Uterus (tissue), 2 donors: ENCODE results near the gene TRMT61B.

Experiments used
- CTCF ChIP-seq, 4 experiments: fragments of 200-600 bp in 2 of 4; fragments of 450-650 bp in 2 of 4; sonication (generic) in 2 of 4; IDR thresholded peaks; one replicate each; pipeline ENCODE4 v1.5.1; 2016 to 2019; ENCODE audit warnings: antibody characterized with exemption in 4 of 4, mild to moderate bottlenecking in 2 of 4, moderate library complexity in 1 of 4
- POLR2A ChIP-seq, 2 donors: fragments of 450-650 bp; IDR thresholded peaks; one replicate each; pipeline ENCODE4 v1.6.1; 2016; ENCODE audit warnings: antibody characterized with exemption in 2 of 2, mild to moderate bottlenecking in 1 of 2, moderate library complexity in 1 of 2

GRCh38 chr2:28893488-28893887, 23.4 kb upstream of the TRMT61B start:
- TF ChIP-seq CTCF (IDR thresholded peaks at IDR 0.05): no peak
- no peak for TF ChIP-seq POLR2A (IDR thresholded peaks at IDR 0.05)
